Esophagus muscularis mucosa (tissue), 4 donors: ENCODE data around the gene PADI6. TPM values are rescaled to one million over a fixed set of nuclear protein-coding genes. Genes with fewer than 3 reads are reported as not detected.

Experiments
- DNase-seq: peaks from one replicate; pipeline ENCODE4 v3.0.0-alpha.2; 2017; ENCODE audit errors: extremely low spot score
- H3K27ac ChIP-seq, 4 donors: fragments of 200-600 bp; sonication (generic); replicated peaks in 1 of 4; 1 replicate in 3 of 4; 2 replicates in 1 of 4; pipeline ENCODE4 v1.5.1; 2016 to 2019; ENCODE audit warnings: mild to moderate bottlenecking in 1 of 4
- H3K27me3 ChIP-seq, 4 donors: fragments of 200-600 bp; sonication (generic); one replicate each; pipeline versions ENCODE4 v1.5.1 to v1.6.0; 2016 to 2019
- H3K36me3 ChIP-seq, 4 donors: fragments of 200-600 bp; sonication (generic); one replicate each; pipeline ENCODE4 v1.5.1; 2016 to 2019
- H3K4me1 ChIP-seq, 4 donors: fragments of 200-600 bp; sonication (generic); one replicate each; pipeline ENCODE4 v1.5.1; 2016 to 2019
- H3K4me3 ChIP-seq, 4 donors: fragments of 200-600 bp; sonication (generic); 1 replicate in 2 of 4; 2 replicates in 2 of 4; pipeline ENCODE4 v1.5.1; 2016 to 2019; ENCODE audit warnings: mild to moderate bottlenecking in 4 of 4, moderate library complexity in 1 of 4
- H3K9me3 ChIP-seq, 4 donors: fragments of 200-600 bp; sonication (generic); 1 replicate in 3 of 4; 2 replicates in 1 of 4; pipeline ENCODE4 v1.5.1; 2016 to 2019
- CTCF ChIP-seq, 3 experiments: fragments of 200-600 bp in 2 of 3; fragments of 450-650 bp in 1 of 3; sonication (generic) in 2 of 3; IDR thresholded peaks; one replicate each; pipeline ENCODE4 v1.5.1; 2017 to 2019; ENCODE audit warnings: antibody characterized with exemption in 3 of 3, mild to moderate bottlenecking in 2 of 3, moderate library complexity in 1 of 3
- EP300 ChIP-seq: sonication (generic); formaldehyde crosslinking; IDR thresholded peaks from one replicate; pipeline ENCODE4 v1.6.1; 2017; ENCODE audit warnings: antibody characterized with exemption
- POLR2A ChIP-seq: fragments of 450-650 bp; IDR thresholded peaks from one replicate; pipeline ENCODE4 v1.6.1; 2017; ENCODE audit warnings: antibody characterized with exemption, moderate library complexity, mild to moderate bottlenecking, low read depth
- POLR2AphosphoS5 ChIP-seq, 2 donors: sonication (generic); formaldehyde crosslinking; IDR thresholded peaks; one replicate each; pipeline ENCODE4 v1.6.1; 2017; ENCODE audit warnings: antibody characterized with exemption in 2 of 2
- WGBS: methylation state at CpG from one replicate; pipeline ENCODE4 v1.1.5; 2018; 5-methylcytosine and 5-hydroxymethylcytosine counted together
- intact Hi-C: fragments of 100-400 bp; cut with DNase I; formaldehyde crosslinking; loops from one replicate; pipeline ENCODE4 v1.15.1; 2023
- total RNA-seq, 4 donors: library from RNA; depleted of rRNA; stranded (reverse); fragments of >200 nt; gene quantifications; one replicate each; pipeline versions ENCODE4 v1.1.0 to v1.2.1, GENCODE V29; 2016

PADI6 gene
- total RNA-seq, 4 donors from 2014 or later, result not detected

DNA sequence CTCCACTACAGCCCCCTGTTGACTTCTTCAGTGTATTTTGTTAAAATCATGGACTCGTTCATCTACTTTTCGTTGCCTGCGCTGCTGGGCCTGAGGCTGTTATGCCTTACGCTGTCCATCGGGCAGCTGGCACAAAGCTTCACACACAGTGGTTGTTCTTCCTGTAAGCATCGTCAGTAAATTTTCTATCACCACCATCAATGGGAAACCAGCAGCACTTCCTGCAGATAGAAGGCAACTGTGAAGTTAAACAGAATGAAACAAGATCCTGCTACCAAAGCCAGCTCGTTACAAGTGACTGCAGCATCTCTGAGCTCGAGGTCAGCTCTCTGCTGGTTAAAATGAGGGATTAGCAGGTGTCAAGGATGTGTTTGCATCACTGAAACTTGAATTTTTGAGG, 21.9 kb upstream of the PADI6 start:
- Histone ChIP-seq H3K9me3 (no peaks in the 10 kb centered on the region), H3K27me3 (peaks cover 0 to 62% (median 0%) of the 10 kb centered on the region in 4 donors), H3K4me1 (no peaks in the 10 kb centered on the region), H3K4me3 (no peak overlapping the region), H3K36me3 (no peaks in the 10 kb centered on the region), H3K27ac (no peak overlapping the region)
- no peak for DNase-seq
- intact Hi-C loops, result no loop called here
- TF ChIP-seq CTCF (IDR thresholded peaks at IDR 0.05) (no peak), EP300 (no peak), POLR2AphosphoS5 (IDR thresholded peaks at IDR 0.05) (no peak), POLR2A (no peak)
- WGBS, result 57% methylated on average over 8 of the region's 8 CpGs

GRCh38 chr1:17350928-17351446, 21.0 kb upstream of the PADI6 start:
- Histone ChIP-seq H3K4me1 (no peaks in the 10 kb centered on the region), H3K4me3 (no peak overlapping the region), H3K9me3 (no peaks in the 10 kb centered on the region), H3K36me3 (no peaks in the 10 kb centered on the region), H3K27me3 (peaks cover 0 to 63% (median 0%) of the 10 kb centered on the region in 4 donors), H3K27ac (no peak overlapping the region)
- 77% methylated on average over 7 of the region's 7 CpGs for WGBS
- intact Hi-C loops, result no loop called here
- TF ChIP-seq EP300 (no peak), POLR2A (no peak), CTCF (IDR thresholded peaks at IDR 0.05) (no peak), POLR2AphosphoS5 (IDR thresholded peaks at IDR 0.05) (no peak)
- DNase-seq, result no peak

DNA sequence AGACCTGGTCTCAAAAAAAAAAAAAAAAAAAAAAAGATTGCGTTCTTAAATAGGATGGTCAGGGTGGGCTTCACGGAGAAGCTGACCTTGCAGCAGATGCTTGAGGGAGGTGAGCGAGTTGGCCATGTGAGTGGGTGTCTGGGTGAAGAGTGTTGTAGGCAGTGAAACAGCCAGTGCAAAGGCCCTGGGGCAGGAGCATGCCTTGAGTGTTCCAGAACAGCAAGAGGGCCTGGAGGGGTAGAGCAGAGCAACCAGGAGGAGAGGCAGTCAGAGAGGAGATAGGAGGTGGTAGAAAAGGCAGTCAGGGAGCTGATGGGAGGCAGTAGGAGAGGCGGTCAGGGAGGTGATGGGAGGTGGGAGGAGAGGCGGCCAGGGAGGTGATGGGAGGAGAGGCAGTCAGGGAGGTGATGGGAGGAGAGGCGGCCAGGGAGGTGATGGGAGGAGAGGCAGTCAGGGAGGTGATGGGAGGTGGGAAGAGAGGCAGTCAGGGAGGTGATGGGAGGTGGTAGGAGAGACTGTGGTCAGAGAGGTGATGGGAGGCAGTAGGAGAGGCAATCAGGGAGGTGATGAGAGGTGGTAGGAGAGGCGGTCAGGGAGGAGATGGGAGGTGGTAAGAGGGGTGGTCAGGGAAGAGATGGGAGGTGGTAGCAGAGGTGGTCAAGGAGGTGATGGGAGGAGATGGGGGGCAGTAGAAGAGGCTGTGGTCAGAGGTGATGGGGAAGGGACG, 20.2 kb upstream of the PADI6 start:
- DNase-seq, result no peak
- WGBS, result 80% methylated on average over 8 of the region's 8 CpGs
- H3K4me1 ChIP-seq, result no peaks in the 10 kb centered on the region
- no peaks in the 10 kb centered on the region for H3K9me3 ChIP-seq
- H3K4me3 ChIP-seq, result no peak overlapping the region
- H3K27me3 ChIP-seq, result peaks cover 0 to 61% (median 0%) of the 10 kb centered on the region in 4 donors
- no peak overlapping the region for H3K27ac ChIP-seq
- intact Hi-C loops, result no loop called here
- no peaks in the 10 kb centered on the region for H3K36me3 ChIP-seq
- TF ChIP-seq EP300 (no peak), POLR2A (no peak), CTCF (IDR thresholded peaks at IDR 0.05) (no peak), POLR2AphosphoS5 (IDR thresholded peaks at IDR 0.05) (no peak)

DNA sequence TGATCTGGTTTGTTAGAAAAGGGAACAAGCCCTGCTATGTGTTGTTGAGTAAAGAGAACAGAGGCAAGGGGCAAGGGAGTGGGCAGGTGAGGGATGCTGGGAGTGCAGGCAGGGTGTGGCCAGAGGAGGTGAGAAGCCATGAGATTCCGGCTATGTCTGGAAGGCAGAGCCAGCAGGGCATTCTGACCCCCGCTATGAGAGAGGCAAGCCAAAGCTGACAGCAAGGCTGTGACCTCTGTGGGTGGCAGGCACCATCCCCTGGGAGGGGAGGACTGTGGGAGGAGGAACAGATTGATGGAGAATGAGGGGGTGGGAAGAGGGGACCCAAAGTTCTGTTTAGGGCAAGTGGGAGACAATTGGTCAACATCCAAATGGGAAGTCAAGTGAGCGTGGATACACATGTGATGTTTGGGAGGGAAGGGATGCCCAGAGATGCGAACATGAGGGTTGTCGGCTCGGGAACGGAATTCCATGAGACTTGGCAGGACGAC, 19.5 kb upstream of the PADI6 start:
- WGBS, result 55% methylated on average over 8 of the region's 8 CpGs
- H3K4me1 ChIP-seq, result no peaks in the 10 kb centered on the region
- no peaks in the 10 kb centered on the region for H3K36me3 ChIP-seq
- intact Hi-C loops, result no loop called here
- H3K27ac ChIP-seq, result no peak overlapping the region
- TF ChIP-seq EP300 (no peak), CTCF (IDR thresholded peaks at IDR 0.05) (no peak), POLR2A (no peak), POLR2AphosphoS5 (IDR thresholded peaks at IDR 0.05) (no peak)
- H3K9me3 ChIP-seq, result no peaks in the 10 kb centered on the region
- H3K27me3 ChIP-seq, result peaks cover 0 to 54% (median 0%) of the 10 kb centered on the region in 4 donors
- H3K4me3 ChIP-seq, result no peak overlapping the region
- no peak for DNase-seq
